K562 (cell line): ENCODE measurements around the gene MLC1. TPM values are rescaled to one million over a fixed set of nuclear protein-coding genes. Genes with fewer than 3 reads are reported as not detected.
A peak's percentile ranks its signal among the peaks of the same experiment; 100 is the strongest.

ENCODE experiments used
- ARNT ChIP-seq, 2 experiments: fragments of 450-650 bp; IDR thresholded peaks; 2 replicates each; pipeline ENCODE4 v1.6.1; 2016; ENCODE audit warnings: mild to moderate bottlenecking in 1 of 2
- DNMT1 ChIP-seq: fragments of 450-650 bp; IDR thresholded peaks from 2 replicates; pipeline ENCODE4 v1.6.1; 2016; ENCODE audit warnings: antibody characterized with exemption, mild to moderate bottlenecking
- FOXJ3 ChIP-seq: sonication (generic); formaldehyde crosslinking; IDR thresholded peaks from 2 replicates; pipeline ENCODE4 v1.4.0; 2020; ENCODE audit warnings: mild to moderate bottlenecking, missing genetic modification reagents
- GABPB2 ChIP-seq: fragments of 250-450 bp; sonication (Bioruptor Pico); conservative IDR thresholded peaks from 2 replicates; pipeline ENCODE4 v1.5.1; 2021; ENCODE audit warnings: mild to moderate bottlenecking
- MEIS2 ChIP-seq: fragments of 450-650 bp; IDR thresholded peaks from 2 replicates; pipeline ENCODE4 v1.6.1; 2014; ENCODE audit warnings: mild to moderate bottlenecking; ENCODE audit not compliant: partially characterized antibody
- SMAD4 ChIP-seq: fragments of 250-450 bp; sonication (Bioruptor Pico); conservative IDR thresholded peaks from 2 replicates; pipeline ENCODE4 v1.8.0; 2021; ENCODE audit warnings: inconsistent platforms, mild to moderate bottlenecking, moderate library complexity
- ZFX ChIP-seq: sonication (generic); formaldehyde crosslinking; IDR thresholded peaks from 2 replicates; pipeline ENCODE4 v1.8.0; 2022; ENCODE audit warnings: mild to moderate bottlenecking, missing genetic modification reagents, moderate library complexity
- ZNF696 ChIP-seq: fragments of 250-450 bp; sonication (Bioruptor Pico); conservative IDR thresholded peaks from 2 replicates; pipeline ENCODE4 v1.4.0; 2020; ENCODE audit warnings: mild to moderate bottlenecking, moderate library complexity
- ZZZ3 ChIP-seq: fragments of 450-650 bp; IDR thresholded peaks from 2 replicates; pipeline ENCODE4 v1.6.1; 2016; ENCODE audit warnings: antibody characterized with exemption, mild to moderate bottlenecking, moderate library complexity
- polyA plus RNA-seq, 8 experiments: library from polyadenylated mRNA; depleted of rRNA in 4 of 8; stranded (reverse) in 5 of 8; unstranded in 3 of 8; fragments of >200 nt; fragmentation: Nextera tagmentation in 2 of 8; fragmentation: Illumina TruSeq in 1 of 8; extraction: Ambion mirVana in 2 of 8; extraction: Trizol in 1 of 8; gene quantifications; 2 replicates each; pipeline versions ENCODE4 v1.2.1 to v1.2.3, GENCODE V29; 2011 to 2014; ENCODE audit warnings: inconsistent platforms in 1 of 8, missing spikeins in 1 of 8
- total RNA-seq, 7 experiments: library from RNA; depleted of rRNA in 6 of 7; stranded (reverse); fragments of >200 nt in 6 of 7; fragmentation: Illumina TruSeq in 2 of 7; extraction: Trizol in 2 of 7; gene quantifications; 2 replicates each; pipeline versions ENCODE4 v1.2.1 to v1.2.3, GENCODE V29; 2011 to 2021; ENCODE audit warnings: low replicate concordance in 1 of 7
- TF ChIP-seq, protein P1 (sequence below): fragments of 450-650 bp; conservative IDR thresholded peaks from 2 replicates; pipeline ENCODE4 v1.6.1; 2016; ENCODE audit warnings: missing genetic modification characterization, low read depth, mild to moderate bottlenecking, control low read depth, missing compliant biosample characterization
- TF ChIP-seq, protein P2 (sequence below): sonication (generic); formaldehyde crosslinking; IDR thresholded peaks from 2 replicates; pipeline ENCODE4 v1.8.0; 2022; ENCODE audit warnings: mild to moderate bottlenecking, missing genetic modification reagents, borderline replicate concordance
- TF ChIP-seq, protein P3 (sequence below): sonication (generic); formaldehyde crosslinking; IDR thresholded peaks from 2 replicates; pipeline ENCODE4 v1.8.0; 2022; ENCODE audit warnings: mild to moderate bottlenecking, missing genetic modification reagents
- TF ChIP-seq, protein P4 (sequence below): fragments of 450-650 bp; IDR thresholded peaks from 2 replicates; pipeline ENCODE4 v1.6.1; 2016; ENCODE audit warnings: low read depth, mild to moderate bottlenecking, moderate library complexity
- TF ChIP-seq, protein P5 (sequence below), 3 experiments: fragments of 200-800 bp in 1 of 3; fragments of 250-450 bp in 1 of 3; fragments of 450-650 bp in 1 of 3; sonication (Bioruptor Pico) in 1 of 3; sonication (Bioruptor generic) in 1 of 3; formaldehyde crosslinking in 1 of 3; IDR thresholded peaks; 2 replicates each; pipeline versions ENCODE4 v1.6.1 to v1.8.0; 2016 to 2022; ENCODE audit warnings: mild to moderate bottlenecking in 2 of 3, missing genetic modification characterization in 2 of 3, missing compliant biosample characterization in 1 of 3, moderate library complexity in 1 of 3
- TF ChIP-seq, protein P6 (sequence below): fragments of 250-450 bp; sonication (Bioruptor Pico); IDR thresholded peaks from 2 replicates; pipeline ENCODE4 v1.5.0; 2021

The MLC1 gene
- total and polyA plus RNA-seq, 9 of the 15 experiments (the other 6 are each of a cell fraction or from before 2014, with no cell fraction given): 0.06 to 0.98 (median 0.39) TPM

DNA sequence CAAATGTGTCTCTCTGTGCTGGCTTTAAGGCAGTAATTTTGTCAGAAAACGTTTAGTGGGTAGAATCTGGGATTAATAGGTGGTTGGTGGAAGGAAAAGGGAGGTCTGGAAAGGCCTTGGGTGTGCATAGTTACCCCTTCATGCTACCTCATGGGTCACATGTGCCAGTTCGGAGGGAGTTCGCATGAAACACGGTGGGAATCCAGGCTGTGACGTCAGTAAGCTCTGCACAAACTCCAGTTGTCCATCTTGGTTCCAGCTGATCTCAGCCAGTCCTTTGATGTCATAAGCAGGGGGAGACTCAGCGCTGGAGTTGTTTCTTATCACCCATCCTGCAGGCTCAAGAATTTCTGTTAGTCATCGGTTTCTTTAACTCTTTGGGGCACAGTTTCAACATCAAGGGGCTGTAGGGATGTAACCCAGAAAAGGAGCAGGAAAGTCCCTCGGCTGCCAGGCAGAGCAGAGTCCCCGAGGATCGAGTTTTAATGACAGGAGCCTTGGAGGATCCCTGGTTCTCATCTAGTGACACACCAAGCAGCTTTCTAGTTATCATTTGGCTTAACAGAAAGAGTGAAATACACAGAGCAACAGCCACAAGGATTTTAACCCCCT is 33.4 kb upstream of the MLC1 start (continued):
- TF ChIP-seq, protein P1, sequence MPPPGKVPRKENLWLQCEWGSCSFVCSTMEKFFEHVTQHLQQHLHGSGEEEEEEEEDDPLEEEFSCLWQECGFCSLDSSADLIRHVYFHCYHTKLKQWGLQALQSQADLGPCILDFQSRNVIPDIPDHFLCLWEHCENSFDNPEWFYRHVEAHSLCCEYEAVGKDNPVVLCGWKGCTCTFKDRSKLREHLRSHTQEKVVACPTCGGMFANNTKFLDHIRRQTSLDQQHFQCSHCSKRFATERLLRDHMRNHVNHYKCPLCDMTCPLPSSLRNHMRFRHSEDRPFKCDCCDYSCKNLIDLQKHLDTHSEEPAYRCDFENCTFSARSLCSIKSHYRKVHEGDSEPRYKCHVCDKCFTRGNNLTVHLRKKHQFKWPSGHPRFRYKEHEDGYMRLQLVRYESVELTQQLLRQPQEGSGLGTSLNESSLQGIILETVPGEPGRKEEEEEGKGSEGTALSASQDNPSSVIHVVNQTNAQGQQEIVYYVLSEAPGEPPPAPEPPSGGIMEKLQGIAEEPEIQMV (tag): no peak
- TF ChIP-seq, protein P2, sequence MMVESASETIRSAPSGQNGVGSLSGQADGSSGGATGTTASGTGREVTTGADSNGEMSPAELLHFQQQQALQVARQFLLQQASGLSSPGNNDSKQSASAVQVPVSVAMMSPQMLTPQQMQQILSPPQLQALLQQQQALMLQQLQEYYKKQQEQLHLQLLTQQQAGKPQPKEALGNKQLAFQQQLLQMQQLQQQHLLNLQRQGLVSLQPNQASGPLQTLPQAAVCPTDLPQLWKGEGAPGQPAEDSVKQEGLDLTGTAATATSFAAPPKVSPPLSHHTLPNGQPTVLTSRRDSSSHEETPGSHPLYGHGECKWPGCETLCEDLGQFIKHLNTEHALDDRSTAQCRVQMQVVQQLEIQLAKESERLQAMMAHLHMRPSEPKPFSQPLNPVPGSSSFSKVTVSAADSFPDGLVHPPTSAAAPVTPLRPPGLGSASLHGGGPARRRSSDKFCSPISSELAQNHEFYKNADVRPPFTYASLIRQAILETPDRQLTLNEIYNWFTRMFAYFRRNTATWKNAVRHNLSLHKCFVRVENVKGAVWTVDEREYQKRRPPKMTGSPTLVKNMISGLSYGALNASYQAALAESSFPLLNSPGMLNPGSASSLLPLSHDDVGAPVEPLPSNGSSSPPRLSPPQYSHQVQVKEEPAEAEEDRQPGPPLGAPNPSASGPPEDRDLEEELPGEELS (CRISPR knock-in tag): no peak
- TF ChIP-seq ZFX (CRISPR knock-in tag): no peak
- no peak for TF ChIP-seq DNMT1
- no peak for TF ChIP-seq GABPB2
- TF ChIP-seq, protein P3, sequence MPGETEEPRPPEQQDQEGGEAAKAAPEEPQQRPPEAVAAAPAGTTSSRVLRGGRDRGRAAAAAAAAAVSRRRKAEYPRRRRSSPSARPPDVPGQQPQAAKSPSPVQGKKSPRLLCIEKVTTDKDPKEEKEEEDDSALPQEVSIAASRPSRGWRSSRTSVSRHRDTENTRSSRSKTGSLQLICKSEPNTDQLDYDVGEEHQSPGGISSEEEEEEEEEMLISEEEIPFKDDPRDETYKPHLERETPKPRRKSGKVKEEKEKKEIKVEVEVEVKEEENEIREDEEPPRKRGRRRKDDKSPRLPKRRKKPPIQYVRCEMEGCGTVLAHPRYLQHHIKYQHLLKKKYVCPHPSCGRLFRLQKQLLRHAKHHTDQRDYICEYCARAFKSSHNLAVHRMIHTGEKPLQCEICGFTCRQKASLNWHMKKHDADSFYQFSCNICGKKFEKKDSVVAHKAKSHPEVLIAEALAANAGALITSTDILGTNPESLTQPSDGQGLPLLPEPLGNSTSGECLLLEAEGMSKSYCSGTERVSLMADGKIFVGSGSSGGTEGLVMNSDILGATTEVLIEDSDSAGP (CRISPR knock-in tag): no peak
- TF ChIP-seq, protein P4, sequence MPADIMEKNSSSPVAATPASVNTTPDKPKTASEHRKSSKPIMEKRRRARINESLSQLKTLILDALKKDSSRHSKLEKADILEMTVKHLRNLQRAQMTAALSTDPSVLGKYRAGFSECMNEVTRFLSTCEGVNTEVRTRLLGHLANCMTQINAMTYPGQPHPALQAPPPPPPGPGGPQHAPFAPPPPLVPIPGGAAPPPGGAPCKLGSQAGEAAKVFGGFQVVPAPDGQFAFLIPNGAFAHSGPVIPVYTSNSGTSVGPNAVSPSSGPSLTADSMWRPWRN: 0 out of 2 replicates have a peak, but pooled peaks have one; percentile 32
- TF ChIP-seq, protein P5, sequence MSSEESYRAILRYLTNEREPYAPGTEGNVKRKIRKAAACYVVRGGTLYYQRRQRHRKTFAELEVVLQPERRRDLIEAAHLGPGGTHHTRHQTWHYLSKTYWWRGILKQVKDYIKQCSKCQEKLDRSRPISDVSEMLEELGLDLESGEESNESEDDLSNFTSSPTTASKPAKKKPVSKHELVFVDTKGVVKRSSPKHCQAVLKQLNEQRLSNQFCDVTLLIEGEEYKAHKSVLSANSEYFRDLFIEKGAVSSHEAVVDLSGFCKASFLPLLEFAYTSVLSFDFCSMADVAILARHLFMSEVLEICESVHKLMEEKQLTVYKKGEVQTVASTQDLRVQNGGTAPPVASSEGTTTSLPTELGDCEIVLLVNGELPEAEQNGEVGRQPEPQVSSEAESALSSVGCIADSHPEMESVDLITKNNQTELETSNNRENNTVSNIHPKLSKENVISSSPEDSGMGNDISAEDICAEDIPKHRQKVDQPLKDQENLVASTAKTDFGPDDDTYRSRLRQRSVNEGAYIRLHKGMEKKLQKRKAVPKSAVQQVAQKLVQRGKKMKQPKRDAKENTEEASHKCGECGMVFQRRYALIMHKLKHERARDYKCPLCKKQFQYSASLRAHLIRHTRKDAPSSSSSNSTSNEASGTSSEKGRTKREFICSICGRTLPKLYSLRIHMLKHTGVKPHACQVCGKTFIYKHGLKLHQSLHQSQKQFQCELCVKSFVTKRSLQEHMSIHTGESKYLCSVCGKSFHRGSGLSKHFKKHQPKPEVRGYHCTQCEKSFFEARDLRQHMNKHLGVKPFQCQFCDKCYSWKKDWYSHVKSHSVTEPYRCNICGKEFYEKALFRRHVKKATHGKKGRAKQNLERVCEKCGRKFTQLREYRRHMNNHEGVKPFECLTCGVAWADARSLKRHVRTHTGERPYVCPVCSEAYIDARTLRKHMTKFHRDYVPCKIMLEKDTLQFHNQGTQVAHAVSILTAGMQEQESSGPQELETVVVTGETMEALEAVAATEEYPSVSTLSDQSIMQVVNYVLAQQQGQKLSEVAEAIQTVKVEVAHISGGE (CRISPR knock-in tag; IDR thresholded peaks at IDR 0.05): peak in 1 of 3 experiments; percentile 68; a peak in 2 of 6 replicates
- peak; percentile 66 to 79; a peak in 3 of 4 replicates for TF ChIP-seq ARNT (IDR thresholded peaks at IDR 0.05)
- no peak for TF ChIP-seq FOXJ3 (CRISPR knock-in tag)
- peak; percentile 64 for TF ChIP-seq MEIS2
- no peak for TF ChIP-seq ZZZ3
- TF ChIP-seq, protein P6, sequence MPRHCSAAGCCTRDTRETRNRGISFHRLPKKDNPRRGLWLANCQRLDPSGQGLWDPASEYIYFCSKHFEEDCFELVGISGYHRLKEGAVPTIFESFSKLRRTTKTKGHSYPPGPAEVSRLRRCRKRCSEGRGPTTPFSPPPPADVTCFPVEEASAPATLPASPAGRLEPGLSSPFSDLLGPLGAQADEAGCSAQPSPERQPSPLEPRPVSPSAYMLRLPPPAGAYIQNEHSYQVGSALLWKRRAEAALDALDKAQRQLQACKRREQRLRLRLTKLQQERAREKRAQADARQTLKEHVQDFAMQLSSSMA (CRISPR knock-in tag): no peak
- TF ChIP-seq ZNF696: no peak
- 0 out of 2 replicates have a peak, but pooled peaks have one; percentile 27 for TF ChIP-seq SMAD4
